ES-I3 (cell line): ENCODE data around the gene NCK1.
"Not testable (repeated sequence)": the region's sequence is repeated elsewhere in the genome, so short reads cannot be mapped to it uniquely, and the experiment has no call there.

Experiments used
- H3K36me3 ChIP-seq: 2 replicates; pipeline ENCODE4 v1.6.1; 2013; ENCODE audit warnings: mild to moderate bottlenecking, low read length, control low read depth, moderate library complexity; ENCODE audit not compliant: insufficient read depth
- H3K4me1 ChIP-seq: 2 replicates; pipeline ENCODE4 v1.6.1; 2013; ENCODE audit warnings: mild to moderate bottlenecking, control low read depth, low read length; ENCODE audit not compliant: insufficient read depth
- H3K9ac ChIP-seq: 2 replicates; pipeline ENCODE4 v1.6.1; 2013; ENCODE audit warnings: low read depth, mild to moderate bottlenecking, low read length, moderate library complexity
- H3K9me3 ChIP-seq: 2 replicates; pipeline ENCODE4 v1.6.1; 2013; ENCODE audit warnings: mild to moderate bottlenecking, low read length, moderate library complexity; ENCODE audit not compliant: control insufficient read depth, insufficient read depth

NCK1 gene

DNA sequence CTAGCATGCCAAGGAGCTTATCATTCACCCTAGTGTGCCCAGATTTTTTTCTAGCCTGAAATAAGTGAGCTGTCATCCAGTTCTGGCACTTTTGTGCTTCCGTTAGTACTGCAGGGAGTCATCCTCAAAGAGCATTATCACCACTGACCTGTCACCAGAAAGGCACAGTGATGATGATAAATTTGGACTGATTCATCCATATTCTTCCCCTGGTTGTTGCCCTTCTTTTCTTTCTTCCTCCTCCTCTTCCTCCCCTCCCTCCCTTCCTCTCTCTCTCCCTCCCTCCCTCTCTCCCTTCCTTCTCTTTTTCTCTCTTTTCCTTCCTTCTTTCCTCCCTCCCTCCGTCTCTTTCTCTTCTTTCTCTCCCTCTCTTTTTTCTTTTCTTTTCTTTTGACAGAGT lies 21.8 kb upstream of the NCK1 start:
- Histone ChIP-seq H3K9ac (no peak overlapping the region), H3K36me3 (0 out of 2 replicates have a peak, but pooled peaks cover 7% of the 10 kb centered on the region), H3K4me1 (peaks cover 17% of the 10 kb centered on the region), H3K9me3 (no peaks in the 10 kb centered on the region)

DNA sequence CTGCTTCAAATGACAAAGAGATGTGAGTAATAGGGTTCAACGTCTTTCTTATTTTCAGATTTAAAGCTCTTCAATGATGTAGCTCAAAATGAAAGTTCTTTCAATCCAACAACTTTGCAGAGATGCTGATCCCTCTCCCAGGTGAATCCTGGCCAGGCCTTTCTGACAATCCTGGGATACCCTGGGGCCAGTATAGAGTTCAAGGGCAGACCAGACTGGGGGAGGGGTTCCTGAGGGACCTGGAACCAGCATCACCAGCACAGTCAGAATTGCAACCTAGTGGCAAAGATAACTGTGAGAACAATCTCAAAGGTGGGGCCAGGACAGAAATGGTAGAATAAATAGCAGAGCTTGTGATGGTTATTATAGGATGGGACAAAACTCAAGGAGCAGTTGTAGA lies 19.7 kb upstream of the NCK1 start:
- H3K36me3 ChIP-seq = 0 out of 2 replicates have a peak, but pooled peaks cover 10% of the 10 kb centered on the region
- peaks cover 17% of the 10 kb centered on the region for H3K4me1 ChIP-seq
- H3K9ac ChIP-seq = no peak overlapping the region
- no peaks in the 10 kb centered on the region for H3K9me3 ChIP-seq

DNA sequence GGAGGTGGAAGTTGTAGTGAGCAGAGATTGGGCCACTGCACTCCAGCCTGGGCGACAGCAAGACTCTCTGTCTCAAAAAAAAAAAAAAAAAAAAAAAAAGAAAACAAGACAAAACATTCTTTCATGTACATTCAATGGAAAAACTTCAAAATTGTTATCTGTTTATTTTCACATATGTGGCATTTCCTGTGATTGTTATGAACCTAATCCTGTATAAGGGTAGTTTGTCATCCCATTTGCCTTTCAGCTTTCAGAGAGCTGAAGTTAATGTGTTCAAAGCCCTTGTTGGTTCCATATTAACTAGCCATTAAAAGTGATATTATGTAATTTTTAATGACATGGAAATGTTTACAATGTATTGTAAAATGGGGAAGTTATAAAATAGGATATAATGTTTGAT lies 17.3 kb upstream of the NCK1 start:
- no peak overlapping the region for H3K9ac ChIP-seq
- no peaks in the 10 kb centered on the region for H3K9me3 ChIP-seq
- 0 out of 2 replicates have a peak, but pooled peaks cover 10% of the 10 kb centered on the region for H3K36me3 ChIP-seq
- H3K4me1 ChIP-seq = peaks cover 3% of the 10 kb centered on the region

DNA sequence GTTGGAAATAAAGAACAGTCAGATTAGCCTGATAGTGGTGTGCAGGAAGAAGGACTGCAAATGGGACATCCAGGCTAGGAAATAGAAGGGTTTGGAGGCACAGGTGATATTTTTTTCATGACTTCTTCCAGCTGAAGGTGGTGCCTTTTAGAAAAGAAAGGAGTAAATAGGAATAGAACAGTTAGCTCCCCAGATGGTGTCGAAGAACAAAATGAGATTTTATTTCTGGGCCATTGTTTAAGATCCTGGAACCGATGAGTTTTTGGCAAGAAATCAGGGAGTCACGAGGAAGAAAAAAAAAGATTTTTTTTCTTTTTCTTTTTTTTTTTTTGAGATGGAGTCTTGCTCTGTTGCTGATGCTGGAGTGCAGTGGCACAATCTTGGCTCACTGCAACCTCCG lies 9.8 kb upstream of the NCK1 start:
- no peaks in the 10 kb centered on the region for H3K4me1 ChIP-seq
- H3K36me3 ChIP-seq = peaks cover 5% of the 10 kb centered on the region; the same call in 1 of the 2 replicates
- H3K9ac ChIP-seq = no peak overlapping the region
- H3K9me3 ChIP-seq = no peaks in the 10 kb centered on the region

DNA sequence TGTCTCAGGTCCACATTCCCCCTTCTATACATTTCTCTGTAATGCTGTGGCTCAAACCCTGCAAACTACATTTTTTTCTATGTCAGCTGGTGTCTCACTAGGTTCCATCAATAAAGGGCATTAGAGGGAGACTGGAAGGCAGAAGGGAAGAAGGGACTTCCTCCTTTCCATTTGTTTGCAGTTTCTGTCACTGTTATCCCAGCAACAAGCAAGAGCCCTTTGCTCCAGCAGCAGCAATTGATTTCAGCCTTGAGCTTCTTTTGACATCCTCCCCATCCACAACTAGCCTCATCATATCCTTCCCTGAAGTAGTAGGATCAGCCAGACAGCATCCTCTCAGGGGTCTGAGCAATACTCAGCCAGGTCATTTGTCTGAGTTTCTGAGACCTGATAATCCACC lies 5.3 kb upstream of the NCK1 start:
- H3K4me1 ChIP-seq = peaks cover 14% of the 10 kb centered on the region; the same call in 1 of the 2 replicates
- H3K9ac ChIP-seq = no peak overlapping the region
- peaks cover 5% of the 10 kb centered on the region; the same call in 1 of the 2 replicates for H3K36me3 ChIP-seq
- no peaks in the 10 kb centered on the region for H3K9me3 ChIP-seq

DNA sequence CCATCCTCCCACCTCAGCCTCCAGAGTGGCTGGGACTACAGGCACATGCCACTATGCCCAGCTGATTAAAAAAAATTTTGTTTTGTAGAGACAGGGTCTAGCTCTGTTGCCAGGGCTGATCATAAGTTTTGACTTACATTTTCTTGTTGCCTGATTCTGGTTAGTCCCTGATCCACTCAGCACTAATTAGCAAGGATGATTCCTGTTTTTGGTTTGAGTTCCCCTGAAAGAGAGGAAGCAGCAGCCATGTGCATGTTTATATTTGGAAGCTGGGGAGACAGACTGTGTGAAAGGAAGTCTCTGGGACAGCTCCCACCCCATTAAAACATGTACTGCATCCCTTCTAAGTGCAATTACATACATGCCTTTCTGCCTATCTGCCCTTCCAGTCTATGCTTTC lies 3.6 kb upstream of the NCK1 start:
- peaks cover 5% of the 10 kb centered on the region; the same call in 1 of the 2 replicates for H3K36me3 ChIP-seq
- peaks cover 15% of the 10 kb centered on the region; the same call in 1 of the 2 replicates for H3K4me1 ChIP-seq
- no peaks in the 10 kb centered on the region for H3K9me3 ChIP-seq
- no peak overlapping the region for H3K9ac ChIP-seq

DNA sequence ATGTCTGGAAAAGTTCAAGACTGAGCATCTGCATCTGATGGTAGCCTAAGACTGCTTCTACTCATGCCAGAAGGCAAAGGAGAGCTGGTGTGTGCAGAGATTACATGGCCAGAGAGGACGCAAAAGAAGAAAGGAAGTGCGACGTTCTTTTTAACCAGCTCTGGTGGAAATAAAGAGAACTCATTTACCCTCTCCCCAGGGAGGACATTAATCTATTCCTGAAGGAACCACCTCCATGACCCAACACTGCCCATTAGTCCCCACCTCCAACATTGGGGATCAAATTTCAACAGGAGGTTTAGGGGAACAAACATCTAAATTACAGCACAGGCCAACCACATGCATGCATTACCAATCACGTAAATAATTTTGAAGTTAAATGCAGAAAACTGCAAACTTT lies 1.5 kb upstream of the NCK1 start:
- H3K36me3 ChIP-seq = no peaks in the 10 kb centered on the region
- peak overlapping the region; percentile 90 for H3K9ac ChIP-seq
- peaks cover 17% of the 10 kb centered on the region; the same call in 1 of the 2 replicates for H3K4me1 ChIP-seq
- no peaks in the 10 kb centered on the region for H3K9me3 ChIP-seq

DNA sequence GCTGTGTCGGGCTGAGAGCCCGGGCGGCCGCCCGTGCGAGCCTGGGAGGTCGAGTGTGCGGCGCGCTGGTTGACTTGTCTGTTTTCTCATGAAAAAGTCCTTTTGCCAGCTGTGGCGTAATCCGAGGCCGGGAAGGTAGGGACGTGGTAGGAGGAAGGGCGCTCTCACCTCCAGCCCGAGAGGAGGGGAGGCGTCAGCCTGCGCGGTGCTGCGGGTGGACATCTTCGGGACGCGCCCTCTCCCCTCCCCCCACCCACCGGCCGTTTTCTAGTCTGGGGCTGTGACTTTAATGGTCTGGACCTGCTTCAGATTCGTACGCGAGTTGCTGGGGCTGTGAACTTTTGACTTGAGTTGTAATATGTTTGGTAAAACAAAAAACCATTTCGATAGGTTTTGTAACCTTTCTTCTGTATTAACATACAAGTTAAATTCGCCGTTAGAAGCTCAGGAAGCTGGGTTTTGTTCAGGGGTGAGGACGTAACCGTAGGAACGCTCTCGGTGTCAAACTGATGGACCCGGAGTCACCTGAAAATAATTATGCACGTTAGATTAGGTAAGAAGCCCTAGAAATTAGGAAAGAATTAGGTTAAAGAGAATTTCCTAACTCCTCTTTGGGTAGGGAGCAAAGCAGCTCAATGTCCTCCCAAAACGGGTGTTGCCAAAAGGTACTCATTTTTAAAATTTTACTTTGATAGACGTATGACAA lies 762 bp downstream of the NCK1 start:
- no peaks in the 10 kb centered on the region for H3K36me3 ChIP-seq

DNA sequence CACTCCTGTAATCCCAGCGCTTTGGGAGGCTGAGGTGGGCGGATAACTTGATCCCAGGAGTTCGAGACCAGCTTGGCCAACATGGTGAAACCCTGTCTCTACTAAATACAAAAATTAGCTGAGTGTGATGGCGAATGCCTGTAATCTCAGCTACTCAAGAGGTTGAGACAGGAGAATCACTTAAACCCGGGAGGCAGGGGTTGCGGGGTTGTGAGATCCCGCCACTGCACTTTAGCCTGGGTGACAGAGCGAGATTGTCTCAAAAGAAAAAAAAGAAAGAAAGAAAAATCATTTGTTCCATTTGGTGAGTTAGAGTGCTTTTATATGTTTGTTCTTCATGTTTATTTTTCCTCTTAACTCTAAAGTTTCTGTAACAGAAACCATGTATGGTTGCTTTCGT lies 7.3 kb downstream of the NCK1 start:
- Histone ChIP-seq H3K9ac (no peak overlapping the region), H3K36me3 (no peaks in the 10 kb centered on the region; the same call in none of the 2 replicates), H3K4me1 (no peaks in the 10 kb centered on the region), H3K9me3 (no peaks in the 10 kb centered on the region)

More for the DNA sequence above, 762 bp downstream of the NCK1 start:
- H3K9ac ChIP-seq = peak overlapping the region; percentile 90
- H3K4me1 ChIP-seq = peaks cover 17% of the 10 kb centered on the region; the same call in 1 of the 2 replicates
- H3K9me3 ChIP-seq = no peaks in the 10 kb centered on the region

DNA sequence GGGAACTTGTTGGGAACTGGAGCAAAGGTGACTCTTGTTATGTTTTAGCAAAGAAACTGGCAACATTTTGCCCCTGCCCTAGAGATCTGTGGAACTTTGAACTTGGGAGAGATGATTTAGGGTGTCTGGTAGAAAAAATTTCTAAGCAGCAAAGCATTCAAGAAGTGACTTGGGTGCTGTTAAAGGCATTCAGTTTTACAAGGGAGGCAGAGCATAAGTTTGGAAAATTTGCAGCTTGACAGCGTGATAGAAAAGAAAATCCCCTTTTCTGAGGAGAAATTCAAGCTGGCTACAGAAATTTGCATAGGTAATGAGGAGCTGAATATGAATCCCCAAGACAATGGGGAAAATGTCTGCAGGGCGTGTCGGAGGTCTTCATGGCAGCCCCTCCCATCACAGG lies 10.2 kb downstream of the NCK1 start:
- not testable (repeated sequence) for H3K9ac ChIP-seq, H3K4me1 ChIP-seq, H3K9me3 ChIP-seq, H3K36me3 ChIP-seq

DNA sequence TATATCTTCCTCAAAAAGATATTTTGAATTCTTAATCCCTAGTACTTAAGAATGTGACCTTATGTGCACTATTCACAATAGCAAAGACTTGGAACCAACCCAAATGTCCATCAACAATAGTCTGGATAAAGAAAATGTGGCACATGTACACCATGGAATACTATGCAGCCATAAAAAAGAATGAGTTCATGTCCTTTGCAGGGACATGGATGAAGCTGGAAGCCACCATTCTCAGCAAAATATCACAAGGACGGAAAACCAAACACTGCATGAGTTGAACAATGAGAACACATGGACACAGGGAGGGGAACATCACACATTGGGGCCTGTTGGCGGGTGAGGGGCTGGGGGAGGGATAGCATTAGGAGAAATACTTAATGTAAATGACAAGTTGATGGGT lies 17.5 kb downstream of the NCK1 start:
- H3K9ac ChIP-seq, H3K36me3 ChIP-seq, H3K4me1 ChIP-seq, H3K9me3 ChIP-seq: not testable (repeated sequence)

DNA sequence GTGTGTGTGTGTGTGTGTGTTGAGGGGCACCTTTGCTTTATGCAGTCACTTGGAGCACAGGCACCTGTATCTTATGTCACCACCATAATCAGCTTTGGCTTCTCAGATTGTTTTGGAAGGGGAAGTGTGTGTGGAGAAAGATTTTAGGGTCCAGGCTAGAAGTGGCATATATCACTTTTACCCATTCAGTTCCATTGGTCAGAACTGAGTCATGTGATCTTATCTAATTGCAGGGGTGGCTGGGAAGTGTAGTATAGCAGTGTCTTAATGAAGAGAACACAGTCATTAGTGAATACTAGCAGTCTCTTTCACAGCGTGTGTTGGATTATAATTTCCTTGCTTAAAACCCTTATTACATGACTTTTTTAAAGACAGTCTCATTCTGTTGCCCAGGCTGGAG lies 20.6 kb downstream of the NCK1 start:
- Histone ChIP-seq H3K9me3 (no peaks in the 10 kb centered on the region; the same call in 1 of the 2 replicates), H3K36me3 (no peaks in the 10 kb centered on the region; the same call in 1 of the 2 replicates), H3K4me1 (no peaks in the 10 kb centered on the region), H3K9ac (no peak overlapping the region)

DNA sequence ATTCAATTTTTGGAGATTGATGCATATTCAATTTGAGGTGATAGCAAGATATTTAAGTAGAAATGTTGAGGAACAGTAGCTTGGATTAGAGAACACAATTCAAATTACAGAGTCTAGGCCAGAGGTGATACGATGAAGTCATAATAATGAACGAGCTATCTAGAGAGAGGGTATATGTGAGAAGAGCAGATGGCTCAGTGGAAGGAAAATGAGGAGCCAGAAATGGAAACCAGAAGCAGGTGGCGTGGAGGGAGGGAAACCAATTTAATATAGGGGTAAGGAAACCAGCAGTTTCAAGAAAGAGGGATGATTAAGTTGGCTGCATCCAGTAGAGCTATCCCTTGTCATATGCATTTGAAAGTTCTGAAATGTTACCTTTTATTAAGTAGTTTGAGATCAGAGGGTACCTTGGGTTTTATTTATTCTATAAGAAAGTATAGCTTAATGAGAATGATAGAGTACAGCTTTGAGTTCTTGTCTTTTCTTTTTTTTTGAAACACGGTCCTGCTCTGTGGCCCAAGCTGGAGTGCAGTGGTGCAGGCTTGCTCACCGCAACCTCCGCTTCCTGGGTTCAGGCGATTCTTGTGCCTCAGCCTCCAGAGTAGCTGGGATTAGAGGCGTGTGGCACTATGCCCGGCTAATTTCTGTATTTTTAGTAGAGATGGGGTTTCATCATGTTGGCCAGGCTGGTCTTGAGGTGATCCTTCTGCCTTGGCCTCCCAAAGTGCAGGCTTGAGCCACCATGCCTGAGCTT lies 22.1 kb downstream of the NCK1 start:
- Histone ChIP-seq H3K9ac (no peak overlapping the region), H3K9me3 (no peaks in the 10 kb centered on the region; the same call in 1 of the 2 replicates), H3K36me3 (no peaks in the 10 kb centered on the region; the same call in 1 of the 2 replicates), H3K4me1 (no peaks in the 10 kb centered on the region)

DNA sequence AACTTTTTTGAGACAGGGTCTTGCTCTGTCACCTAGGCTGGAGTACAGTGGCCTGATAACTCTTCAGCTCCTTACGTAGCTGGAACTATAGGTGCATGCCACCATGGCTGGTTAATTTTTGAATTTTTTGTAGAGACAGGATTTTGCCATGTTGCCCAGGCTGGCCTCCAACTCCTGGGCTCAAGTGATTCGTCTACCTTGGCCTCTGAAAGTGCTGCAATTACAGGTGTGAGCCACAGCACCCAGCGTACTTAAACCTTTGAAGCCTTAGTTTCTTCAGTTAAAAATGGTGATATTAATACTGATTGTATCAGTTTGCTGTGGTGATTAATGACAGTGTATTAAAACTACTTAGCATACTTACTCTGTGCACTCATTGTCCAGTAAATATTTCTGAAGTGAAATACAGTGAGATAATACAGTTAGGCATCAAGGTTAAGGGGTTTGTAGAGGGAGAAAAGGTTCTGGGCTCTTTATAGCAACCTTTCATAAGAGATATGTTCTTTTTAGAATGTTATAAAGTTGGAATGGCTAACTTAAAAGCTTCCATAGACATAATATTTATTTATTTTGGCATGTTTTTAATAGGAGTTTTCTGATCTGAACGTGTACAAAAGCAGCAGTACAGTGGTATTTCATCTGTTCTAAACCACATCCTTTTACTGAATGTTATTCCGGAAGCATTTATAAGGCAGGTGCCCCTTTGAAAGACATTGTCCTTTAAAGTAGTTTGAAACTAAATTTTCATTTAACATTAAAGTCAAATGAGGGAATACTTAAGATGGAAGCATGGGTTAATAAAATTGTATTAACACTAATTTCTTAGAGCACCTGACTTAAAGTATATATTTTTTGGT lies 23.6 kb downstream of the NCK1 start:
- Histone ChIP-seq H3K9ac (no peak overlapping the region), H3K9me3 (no peaks in the 10 kb centered on the region)

More for the DNA sequence above, 23.6 kb downstream of the NCK1 start:
- Histone ChIP-seq H3K36me3 (no peaks in the 10 kb centered on the region), H3K4me1 (no peaks in the 10 kb centered on the region)
